Measurements from ENCODE around the gene SCYGR1.
"Not testable (repeated sequence)": the region's sequence is repeated elsewhere in the genome, so short reads cannot be mapped to it uniquely, and the experiment has no call there.

The SCYGR1 gene

DNA sequence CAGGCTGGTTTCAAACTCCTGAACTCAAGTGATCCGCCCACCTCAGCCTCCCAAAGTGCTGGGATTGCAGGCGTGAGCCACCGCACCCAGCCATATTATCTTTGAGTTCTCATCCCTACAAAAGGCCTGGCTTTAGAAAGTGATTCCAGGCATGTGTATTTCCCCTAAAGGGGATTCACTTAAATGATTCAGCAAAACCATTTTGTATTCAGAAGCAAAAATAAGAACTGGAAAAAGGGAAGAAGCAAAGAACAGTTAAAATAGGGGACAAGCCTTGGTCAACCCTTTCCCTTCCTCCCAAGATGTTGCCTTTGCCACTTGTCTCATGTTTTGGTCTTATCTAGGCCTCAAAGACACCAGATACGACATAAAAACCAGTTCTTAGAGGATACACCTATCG is 19.2 kb downstream of the SCYGR1 start:
- no peak for DNase-seq

DNA sequence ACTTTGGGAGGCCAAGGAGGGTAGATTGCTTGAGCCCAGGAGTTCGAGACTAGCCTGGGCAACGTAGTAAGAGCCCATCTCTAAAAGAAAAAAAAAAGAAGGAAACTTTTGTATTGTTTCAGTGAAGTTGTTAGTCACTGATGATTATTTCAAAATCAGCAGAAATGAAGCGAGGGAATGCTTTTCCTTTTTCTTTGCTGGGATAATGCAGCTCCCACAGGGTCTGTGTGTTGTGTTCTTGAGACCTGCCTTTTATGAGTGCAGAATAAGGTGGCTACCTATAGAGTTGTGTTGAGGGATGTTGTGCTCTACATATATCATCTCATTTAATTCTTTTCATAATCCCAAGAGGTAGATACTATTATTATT is 20.3 kb downstream of the SCYGR1 start:
- no peak for DNase-seq

DNA sequence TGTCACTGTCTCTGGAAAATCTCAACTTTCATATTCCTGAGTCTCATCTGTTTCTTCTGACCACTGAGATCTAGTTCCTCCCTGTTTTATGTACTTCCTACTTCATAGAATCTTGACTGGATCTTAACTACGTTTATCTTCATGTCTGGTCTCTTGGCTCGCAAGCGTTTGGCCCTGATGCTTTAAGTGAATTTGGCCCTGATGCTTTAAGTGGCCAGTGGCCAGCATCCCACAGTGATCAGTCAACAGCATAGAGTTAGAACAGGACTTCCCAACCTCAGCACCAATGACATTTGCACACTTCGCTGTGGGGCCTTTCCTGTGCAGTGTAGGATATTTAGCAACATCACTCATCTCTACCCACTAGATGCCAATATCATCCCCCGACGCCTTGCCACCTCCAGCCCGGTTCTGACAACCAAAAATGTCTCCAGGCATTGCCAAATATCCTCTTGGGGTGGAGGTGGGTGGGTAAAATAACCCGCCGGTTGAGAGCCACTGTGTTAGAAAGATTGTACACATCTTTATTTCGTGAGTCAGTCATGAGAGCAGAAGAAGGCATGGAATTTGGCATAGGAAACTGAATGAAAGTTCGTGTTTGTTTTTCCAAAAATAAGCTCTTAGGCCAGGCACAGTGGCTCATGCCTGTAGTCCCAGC is 20.9 kb downstream of the SCYGR1 start:
- no peak for DNase-seq

DNA sequence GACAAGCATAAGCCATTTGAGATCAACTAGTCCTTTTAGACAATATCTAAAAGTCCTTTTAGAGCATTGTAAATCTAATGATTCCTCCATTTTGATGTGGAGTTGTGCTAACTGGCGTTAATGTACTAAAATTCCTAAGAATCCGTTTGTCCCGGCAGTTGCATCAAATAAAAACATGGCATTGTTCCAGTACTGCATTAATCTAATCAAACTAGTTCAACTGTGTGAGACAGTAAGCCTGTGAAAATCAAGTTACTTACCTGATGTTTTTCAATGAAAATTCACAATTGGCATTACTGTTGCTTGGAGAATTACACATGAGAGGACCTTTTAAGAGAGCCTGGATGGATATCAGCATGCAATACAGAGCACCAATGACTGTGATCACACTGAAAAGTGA is 21.9 kb downstream of the SCYGR1 start:
- no peak for DNase-seq

DNA sequence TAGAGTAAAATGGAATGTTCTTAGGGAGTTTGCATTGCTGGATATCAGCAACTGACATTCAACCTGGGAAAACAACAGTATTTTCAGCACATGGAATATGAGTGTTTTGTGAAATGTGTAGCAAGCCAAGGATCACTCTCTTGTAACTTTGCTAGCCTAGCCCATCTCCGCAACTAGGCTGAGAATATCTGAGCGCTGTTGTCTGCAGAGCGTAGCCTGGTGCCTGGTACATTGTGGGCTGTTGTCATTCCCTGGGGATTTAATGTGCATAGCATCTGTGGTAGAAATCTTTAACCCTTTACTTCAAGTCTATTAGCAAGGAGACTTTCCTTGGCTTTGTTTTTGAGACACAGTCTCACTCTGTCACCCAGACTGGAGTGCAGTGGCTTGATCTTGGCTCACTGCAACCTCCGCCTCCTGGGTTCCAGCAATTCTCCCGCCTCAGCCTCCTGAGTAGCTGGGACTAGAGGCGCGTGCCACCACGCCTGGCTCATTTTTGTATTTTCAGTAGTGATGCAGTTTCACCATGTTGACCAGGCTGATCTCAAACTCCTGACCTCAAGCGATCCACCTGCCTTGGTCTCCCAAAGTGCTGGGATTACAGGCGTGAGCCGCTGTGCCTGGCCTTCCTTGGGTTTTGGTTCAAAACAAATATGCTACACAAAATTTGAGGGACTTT is 23.0 kb downstream of the SCYGR1 start:
- DNase-seq: not testable (repeated sequence)

DNA sequence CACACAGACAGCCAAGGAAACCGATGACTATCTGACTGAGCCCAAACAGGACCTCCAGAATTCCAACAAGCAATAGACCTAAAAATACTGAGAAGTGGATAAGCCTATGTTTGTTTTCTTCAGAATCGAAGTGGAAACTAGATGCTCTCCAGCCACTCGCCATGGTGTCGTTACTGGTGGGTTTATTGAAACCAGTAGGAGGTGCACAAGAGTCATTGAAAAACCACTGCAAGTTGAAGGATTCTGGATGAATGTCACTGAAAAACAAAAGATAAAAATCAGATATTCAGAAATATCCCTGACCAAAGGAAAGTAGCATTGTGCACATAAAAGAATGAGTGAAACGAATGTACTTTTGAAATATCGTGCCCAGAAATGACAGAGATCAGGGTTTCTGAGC is 24.0 kb downstream of the SCYGR1 start:
- no peak for DNase-seq

DNA sequence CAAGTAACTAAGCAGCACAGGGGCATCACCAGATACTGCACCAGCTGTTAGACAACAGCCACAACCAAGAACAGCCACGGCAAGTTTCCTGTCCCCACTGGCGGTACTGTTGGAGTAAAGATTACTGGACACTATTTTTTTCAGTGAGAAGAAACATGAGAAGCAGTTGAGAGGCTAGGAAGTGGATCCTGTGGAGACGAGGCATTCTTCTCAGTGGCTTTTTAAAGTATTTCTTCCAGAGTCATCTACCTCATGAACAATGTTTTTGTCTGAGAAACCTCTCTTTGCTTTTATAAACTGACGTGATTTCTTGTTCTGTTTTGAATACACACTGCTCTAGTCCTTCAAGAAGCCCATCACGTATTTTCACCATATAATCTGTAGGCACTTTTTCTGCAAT is 27.4 kb downstream of the SCYGR1 start:
- no peak for DNase-seq

DNA sequence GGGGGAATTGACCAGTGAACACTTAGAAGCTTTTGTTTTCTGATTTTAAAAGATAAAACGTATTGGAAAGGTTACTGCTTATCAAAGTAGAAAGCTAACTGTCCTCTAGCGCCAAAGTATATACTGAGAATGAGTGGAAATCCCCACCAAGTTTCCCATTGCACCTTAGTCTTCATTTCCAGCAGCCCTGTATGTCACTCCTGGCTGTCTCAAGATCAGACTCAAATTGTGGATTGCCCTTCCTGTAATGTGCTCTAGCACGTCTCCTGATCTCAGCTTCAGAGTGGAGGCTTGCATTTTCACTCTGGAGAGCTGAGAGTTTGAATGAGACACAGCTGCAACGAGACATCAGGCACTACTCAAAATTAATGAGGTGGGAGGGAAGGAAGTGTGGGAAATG is 36.1 kb downstream of the SCYGR1 start:
- DNase-seq: no peak

DNA sequence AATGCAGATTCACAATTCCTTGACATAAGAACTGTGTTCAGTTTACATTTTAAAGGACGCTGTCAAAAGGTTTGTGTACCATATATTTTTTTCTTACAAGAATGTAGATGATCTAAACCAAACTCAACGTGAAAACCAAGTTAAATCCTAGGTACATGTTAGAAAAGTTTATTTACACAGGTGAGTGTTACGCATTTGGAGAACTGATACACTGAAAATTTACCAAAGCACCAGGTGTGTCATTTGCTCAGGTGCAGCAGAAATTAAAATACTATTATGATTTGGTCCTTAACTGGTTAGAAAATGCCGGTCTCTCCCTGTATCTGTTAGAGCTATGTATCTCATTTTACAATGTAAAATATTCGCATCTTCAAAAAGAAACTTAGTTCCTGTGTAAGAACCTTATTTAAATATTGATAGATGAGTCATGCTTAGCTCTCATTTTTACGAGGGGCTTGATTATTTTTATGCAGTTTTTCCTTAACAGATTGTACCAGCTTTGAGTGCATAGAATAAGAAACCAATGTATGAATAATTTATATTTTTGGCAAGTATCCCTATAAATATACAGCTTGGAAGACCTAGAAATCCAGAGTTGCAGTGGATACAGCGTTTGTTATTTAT is 37.6 kb downstream of the SCYGR1 start:
- DNase-seq: no peak

DNA sequence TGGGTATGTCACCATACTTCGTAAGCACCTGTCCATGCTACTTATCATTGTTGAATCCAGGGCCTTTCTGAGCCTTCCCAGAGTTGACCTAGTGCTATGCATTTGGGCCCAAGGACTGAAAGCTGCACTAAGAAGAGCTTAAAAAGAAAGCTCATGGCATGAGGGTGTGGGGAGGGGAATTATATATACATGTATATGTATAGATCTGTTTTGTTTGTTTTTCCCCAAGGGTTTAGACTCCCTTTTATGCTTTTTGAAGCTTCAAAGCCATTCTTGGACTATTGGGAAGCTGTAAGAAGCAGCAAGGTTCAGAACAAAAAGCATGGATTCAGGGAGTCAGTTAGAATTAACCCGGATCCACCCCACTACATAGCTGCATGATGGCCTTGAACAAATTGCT is 39.4 kb downstream of the SCYGR1 start:
- no peak for DNase-seq

DNA sequence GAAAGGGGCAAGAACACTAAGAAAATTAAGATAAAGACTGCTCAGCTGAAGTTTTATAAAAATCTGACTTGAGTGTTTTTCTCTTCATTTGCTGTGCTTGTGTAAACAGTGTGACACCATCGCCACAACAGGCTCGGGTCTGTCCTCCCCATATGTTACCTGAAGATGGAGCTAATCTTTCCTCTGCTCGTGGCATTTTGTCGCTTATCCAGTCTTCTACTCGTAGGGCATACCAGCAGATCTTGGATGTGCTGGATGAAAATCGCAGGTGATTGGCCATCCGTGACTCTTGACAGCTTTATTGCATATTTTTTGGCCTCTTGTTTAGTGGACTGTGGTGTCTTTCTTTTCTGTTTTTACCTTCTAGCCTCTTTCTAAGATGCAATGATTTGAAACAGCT is 40.6 kb downstream of the SCYGR1 start:
- DNase-seq: no peak

DNA sequence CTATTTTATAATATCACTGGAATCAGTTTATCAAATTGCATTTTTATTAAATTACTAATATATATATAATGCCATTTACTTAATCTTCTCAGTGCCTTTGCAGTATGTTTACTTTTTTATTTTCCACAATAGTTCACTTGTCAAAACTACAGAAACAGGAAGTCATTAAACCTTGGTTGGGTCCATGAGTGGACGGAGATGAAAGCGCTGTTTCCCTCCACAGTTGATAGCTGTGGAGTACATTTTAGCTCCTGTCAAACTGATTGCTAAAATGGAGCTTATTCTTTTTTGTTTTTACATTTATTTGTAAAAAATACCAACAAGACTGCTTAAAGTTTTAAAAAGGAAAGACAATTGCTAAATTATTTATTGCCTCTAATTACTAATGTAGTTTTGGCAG is 43.5 kb downstream of the SCYGR1 start:
- no peak for DNase-seq

DNA sequence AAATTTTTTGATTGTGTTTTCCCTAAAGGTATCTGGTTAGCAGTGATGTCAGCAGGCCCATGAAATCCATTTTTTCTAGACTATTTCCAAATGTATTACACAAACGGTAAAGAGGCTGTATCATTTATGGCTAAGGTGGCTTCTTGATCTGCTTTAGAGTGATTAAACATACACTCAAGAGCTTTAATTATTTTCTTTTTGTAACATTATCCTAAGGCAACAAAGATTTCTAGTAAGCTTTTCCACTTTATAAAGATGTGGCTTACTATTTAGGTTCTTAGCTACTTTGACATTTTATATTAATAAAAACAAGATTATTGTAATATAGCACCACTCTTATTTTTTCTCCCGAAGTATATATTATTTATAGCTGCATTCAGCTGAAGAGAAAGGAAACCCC is 46.2 kb downstream of the SCYGR1 start:
- no peak for DNase-seq

DNA sequence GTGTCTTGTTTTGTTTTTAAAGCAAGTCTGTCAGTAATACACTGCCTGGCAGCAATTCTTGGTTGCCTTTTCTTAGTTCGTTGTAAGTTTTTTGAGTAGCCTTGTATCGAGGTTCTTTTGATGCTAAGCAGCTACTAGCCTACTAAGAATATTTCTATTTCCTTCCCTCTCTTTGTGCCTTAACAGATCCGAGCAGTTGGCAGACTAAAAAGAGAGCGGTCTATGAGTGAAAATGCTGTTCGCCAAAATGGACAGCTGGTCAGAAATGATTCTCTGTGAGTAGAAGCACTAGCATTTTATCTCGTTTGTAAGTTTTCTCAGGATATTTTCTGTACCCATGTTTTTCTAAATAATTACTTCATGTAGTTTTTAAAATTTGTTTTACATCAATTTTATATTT is 47.6 kb downstream of the SCYGR1 start:
- no peak for DNase-seq

DNA sequence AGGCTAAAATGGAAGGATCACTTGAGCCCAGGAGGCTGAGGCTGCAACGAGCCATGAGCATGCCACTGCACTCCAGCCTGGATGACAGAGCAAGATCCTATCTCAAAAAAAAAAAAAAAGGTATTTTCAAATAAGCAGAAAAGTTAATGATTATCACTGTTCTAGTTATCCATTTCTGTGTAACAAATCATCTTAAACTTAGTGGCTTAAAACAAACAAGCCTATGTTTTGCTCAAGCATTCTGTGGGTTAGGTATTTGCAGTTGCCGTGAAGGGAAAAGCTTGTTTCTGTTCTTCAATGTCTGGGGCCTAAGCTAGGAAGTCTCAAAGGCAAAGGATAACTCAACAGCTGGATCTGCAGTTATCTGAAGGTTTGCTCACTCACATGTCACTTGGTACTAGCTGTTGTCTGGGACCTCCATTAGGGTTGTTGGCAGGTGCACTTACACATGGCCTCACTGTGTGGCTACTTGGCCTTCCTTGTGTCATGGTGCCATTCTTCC is 48.6 kb downstream of the SCYGR1 start:
- DNase-seq: no peak

Data from retina (tissue), 1 donor.